HG02938 (cell line): ENCODE results near the gene PLXNA2.

Experiments used
- ATAC-seq: cut with Tn5 transposase; IDR thresholded peaks from one replicate; pipeline ENCODE4 v1.9.1; 2021; ENCODE audit warnings: mild to moderate bottlenecking, moderate library complexity; ENCODE audit not compliant: unreplicated experiment

Gene PLXNA2

GRCh38 chr1:208101661-208102431 is 142.3 kb downstream of the PLXNA2 start:
- no peak for ATAC-seq

GRCh38 chr1:208100906-208101305 is 143.3 kb downstream of the PLXNA2 start:
- no peak for ATAC-seq

- ATAC-seq = no peak
Observed at GRCh38 chr1:208100106-208100505, 144.1 kb downstream of the PLXNA2 start.

DNA sequence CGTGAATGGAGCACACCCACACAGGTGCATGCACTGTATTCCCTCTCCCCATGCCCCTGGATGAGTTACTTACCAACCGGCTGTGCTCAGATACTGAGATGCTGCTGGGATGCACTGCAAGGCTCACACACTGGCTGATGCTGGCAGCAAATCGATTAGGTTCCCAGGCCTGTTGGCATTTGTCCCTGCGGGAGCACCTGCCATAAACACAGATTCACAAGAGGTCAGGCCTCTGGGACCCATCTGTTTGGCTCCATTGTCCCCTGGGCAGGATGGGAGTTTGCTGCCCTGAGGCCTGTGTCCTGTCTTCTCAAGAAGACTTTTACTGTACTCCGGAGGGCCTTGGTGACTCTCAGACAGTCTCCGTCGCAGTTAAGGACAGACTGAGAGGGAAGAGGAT is 145.4 kb downstream of the PLXNA2 start:
- ATAC-seq = no peak

DNA sequence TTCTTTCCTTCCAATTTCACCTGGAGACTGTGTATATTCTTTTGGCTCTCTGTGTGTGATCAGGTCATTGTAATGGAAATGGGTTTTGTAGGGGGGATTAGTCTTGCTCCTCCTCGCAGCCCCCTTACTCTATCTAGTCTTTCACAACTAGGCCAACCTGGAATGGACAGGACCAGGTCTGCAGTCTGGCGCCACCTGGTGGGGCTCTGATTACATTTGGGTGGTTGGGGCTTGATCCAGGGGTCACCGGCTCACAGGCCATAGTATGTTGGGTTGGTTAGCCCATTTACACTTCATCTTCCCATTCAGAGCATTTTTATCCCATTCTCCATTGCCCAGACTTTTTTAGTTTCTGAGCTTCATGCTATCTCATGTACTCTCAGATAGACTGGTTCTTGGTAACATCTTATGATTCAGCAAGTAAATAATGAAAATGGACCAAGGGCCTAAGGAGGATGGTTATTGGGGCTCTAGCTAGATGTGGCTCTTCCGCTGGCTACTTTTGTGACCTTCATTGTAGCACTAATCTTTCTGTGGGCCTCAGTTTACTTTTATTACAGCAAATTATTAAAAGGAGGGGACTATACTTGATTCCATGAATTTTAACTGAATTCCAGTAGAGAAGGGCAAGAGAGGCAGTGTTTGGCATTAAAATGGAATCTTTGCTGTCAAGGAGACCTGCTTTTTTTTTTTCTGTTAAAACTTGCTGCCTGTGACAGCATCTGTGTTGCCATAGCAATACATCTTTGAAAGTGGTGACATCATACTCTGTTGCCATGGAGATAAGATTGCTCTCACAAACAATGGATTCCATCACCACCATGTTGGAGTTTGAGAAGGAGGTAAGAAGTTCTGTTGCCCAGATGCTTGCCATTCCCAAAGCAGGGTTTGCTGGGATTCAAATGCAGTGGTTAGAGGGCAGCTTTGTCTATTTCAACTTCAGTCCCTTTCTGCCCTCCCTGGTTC is 150.1 kb downstream of the PLXNA2 start:
- peak; percentile 69 for ATAC-seq

DNA sequence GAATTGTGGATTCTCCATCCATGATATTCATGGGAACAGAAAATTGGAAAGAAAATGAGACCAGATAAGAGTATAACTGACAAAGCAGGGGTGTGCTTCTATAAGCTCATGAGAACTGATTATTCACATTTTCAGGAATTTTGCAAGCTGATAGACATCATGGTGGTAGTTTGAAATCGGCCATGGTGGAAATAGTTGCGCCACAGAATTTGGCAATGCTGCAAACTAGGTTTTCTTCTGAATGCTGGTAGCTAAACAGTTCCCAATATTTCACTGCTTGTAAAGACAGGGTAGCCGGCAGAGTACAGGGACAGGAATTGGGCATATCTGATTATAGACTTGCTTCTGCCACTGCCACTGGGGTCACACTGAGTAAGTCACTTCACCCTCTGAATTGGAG is 151.1 kb downstream of the PLXNA2 start:
- ATAC-seq = no peak

- ATAC-seq = no peak
Observed at GRCh38 chr1:208090388-208091301, 153.5 kb downstream of the PLXNA2 start.

DNA sequence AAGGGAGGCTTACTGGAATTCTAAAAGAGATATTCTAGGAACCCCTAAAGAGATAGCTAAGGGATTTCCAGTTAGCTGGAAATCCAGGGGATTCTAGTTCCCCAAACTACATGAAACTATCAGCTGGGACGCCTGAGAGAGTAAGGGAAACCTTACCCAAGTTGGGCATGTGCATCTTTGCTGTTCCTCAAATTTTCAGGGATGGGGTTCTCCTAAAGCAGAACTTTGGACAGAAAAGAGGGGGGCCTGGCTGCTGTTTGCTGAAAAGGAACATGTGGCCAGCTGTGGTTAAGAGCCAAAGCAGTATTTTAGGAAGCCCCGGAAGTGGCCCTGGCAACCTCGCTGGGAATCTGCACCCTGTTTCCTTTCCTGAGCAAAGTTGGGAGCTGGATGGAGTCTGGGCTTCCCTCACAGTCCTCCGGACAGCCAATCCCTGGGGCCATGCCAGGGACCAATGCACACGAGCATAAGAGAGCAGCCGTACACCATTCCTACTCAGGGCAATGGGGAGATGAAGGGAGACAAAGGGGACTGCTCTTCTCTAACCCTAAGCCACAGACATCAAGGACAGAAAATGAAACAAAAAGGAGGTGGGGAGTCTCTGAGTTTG is 154.3 kb downstream of the PLXNA2 start:
- ATAC-seq = no peak

DNA sequence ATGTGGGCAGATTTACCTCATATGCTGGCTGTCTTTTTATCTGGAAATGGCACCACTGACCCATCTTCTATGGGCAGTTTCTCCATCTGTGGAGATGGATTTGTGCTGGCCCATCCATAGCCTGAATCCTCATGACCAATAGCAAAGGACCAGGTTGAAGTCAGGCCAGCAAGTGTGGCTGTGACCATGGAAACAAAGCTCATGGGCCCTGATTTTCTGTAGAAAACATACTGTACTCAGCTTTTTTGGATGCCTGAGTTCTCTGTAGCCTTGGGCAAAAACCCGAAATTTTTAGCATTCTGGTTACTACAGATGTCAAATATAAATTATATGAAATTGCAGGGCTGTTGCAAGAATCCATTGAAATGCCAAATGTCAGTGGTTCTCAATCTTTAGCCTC is 155.0 kb downstream of the PLXNA2 start:
- ATAC-seq = no peak

DNA sequence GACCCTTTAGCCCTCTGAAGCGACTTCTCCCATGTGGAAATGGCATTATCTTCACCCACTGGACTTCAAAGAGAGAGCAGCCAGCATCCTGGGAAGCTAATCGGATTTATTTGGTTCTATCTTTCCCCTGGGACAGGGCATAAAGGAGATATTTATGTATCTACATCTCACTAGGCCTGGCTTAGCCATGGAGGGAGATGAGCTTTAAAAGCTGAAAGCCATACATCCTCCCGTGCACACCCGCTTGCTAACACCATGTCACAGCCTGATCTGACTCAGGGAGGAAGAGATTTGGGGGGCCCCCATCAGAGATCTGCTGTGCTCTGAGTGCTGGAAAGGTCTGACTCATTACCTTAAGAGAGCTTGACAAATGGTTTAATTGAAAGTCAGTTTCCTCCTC is 155.9 kb downstream of the PLXNA2 start:
- no peak for ATAC-seq

- ATAC-seq = no peak
Observed at GRCh38 chr1:208085655-208086515, 158.3 kb downstream of the PLXNA2 start.

DNA sequence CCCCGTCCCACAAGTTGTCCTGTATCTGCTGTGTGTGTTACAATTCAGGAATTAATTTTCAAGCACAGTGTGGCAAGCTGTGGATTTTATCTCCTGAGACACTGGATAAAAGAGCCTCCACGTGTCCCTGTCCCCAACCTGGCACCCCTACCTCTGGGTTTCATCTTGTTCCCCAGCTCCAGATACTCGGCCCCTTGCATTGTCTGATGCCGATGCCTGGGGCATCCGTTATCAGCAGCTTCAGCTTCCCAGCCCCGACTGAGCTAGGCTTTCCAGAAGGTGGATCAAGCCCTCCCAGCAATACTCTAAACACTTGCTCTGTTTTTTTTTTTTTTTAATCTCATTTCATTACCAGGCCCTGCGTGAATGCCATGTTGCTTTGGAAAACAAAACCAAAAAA is 159.4 kb downstream of the PLXNA2 start:
- ATAC-seq = no peak

GRCh38 chr1:208084220-208084619 is 160.0 kb downstream of the PLXNA2 start:
- no peak for ATAC-seq

- no peak for ATAC-seq
Observed at GRCh38 chr1:208083715-208084085, 160.5 kb downstream of the PLXNA2 start.

DNA sequence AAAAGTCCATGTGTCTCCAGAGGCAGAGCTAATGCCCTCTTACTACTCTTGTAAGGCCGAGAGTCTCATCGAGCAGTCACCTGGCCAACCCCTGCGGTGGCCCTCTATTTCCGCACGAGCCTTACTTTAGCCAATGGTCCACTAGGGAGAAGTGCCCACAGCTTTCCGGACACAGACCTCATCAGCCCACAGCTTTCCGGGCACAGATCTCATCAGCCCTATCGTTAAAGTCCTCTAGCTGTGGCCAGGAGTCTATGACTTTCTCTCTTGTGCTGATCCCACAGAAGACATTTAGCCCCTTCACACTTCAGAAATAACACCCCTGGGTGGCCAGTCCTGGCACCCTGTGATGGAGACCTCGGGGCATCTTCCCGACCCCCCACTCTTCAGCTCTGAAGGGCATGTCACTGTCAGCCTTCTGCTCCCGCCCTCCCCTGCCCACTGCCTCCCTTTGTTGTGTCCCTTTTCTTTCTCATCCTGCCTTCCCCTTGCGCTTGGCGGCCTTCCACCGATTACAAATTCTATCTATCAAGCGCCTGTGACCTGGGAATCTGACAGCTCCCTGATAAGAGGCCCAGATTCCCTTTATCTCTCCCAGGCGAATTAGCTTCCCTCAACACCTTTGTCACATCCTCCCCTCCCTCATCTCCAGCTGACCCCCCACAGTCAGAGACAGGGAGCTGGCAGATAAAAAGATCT is 161.0 kb downstream of the PLXNA2 start:
- no peak for ATAC-seq

GRCh38 chr1:208081972-208082371 is 162.2 kb downstream of the PLXNA2 start:
- no peak for ATAC-seq

GRCh38 chr1:208080396-208081286 is 163.5 kb downstream of the PLXNA2 start:
- no peak for ATAC-seq

GRCh38 chr1:208079161-208079560 is 165.0 kb downstream of the PLXNA2 start:
- ATAC-seq = no peak
